SU-DHL-6 (cell line): Measurements from ENCODE around the gene TCF4.

ENCODE experiments used
- H2AFZ ChIP-seq: fragments of 200-600 bp; sonication (generic); 2 replicates; pipeline ENCODE4 v1.6.1; 2014; ENCODE audit warnings: low read depth, mild to moderate bottlenecking, moderate library complexity, mixed read lengths, antibody characterized with exemption, low read length; ENCODE audit not compliant: severe bottlenecking
- H3F3A ChIP-seq: fragments of 200-600 bp; shearing (Covaris generic); 2 replicates; pipeline ENCODE4 v1.6.0; 2016; ENCODE audit warnings: antibody characterized with exemption, mild to moderate bottlenecking; ENCODE audit not compliant: insufficient read depth
- H3K27ac ChIP-seq: fragments of 200-600 bp; sonication (generic); 2 replicates; pipeline ENCODE4 v1.5.1; 2016; ENCODE audit warnings: low read depth, mild to moderate bottlenecking, low read length, moderate library complexity, mixed read lengths
- H3K27me3 ChIP-seq: fragments of 200-600 bp; sonication (generic), shearing (Covaris generic); 2 replicates; pipeline ENCODE4 v1.6.0; 2014; ENCODE audit warnings: mild to moderate bottlenecking, low read length
- H3K36me3 ChIP-seq: fragments of 200-600 bp; sonication (generic); 2 replicates; pipeline ENCODE4 v1.6.1; 2014; ENCODE audit warnings: mild to moderate bottlenecking, low read length, mixed read lengths
- H3K4me2 ChIP-seq: fragments of 300-600, 200-600 bp; shearing (Covaris generic), sonication (generic); 2 replicates; pipeline ENCODE4 v1.6.0; 2014; ENCODE audit warnings: low read length, low read depth, mild to moderate bottlenecking; ENCODE audit not compliant: poor library complexity, severe bottlenecking
- H3K4me3 ChIP-seq: fragments of 200-600 bp; sonication (generic); 2 replicates; pipeline ENCODE4 v1.5.1; 2014; ENCODE audit warnings: antibody characterized with exemption, low read length, mild to moderate bottlenecking, mixed read lengths; ENCODE audit not compliant: insufficient read depth, poor library complexity, severe bottlenecking
- H3K79me2 ChIP-seq: fragments of 200-600 bp; sonication (generic); 2 replicates; pipeline ENCODE4 v1.6.1; 2014; ENCODE audit warnings: mild to moderate bottlenecking, low read length, moderate library complexity; ENCODE audit not compliant: insufficient read depth
- H3K9ac ChIP-seq: fragments of 200-600 bp; sonication (generic); 2 replicates; pipeline ENCODE4 v1.7.0; 2014; ENCODE audit warnings: mild to moderate bottlenecking, low read length
- H3K9me2 ChIP-seq: fragments of 200-600 bp; sonication (generic); replicated peaks from 2 replicates; pipeline ENCODE4 v1.6.1; 2014; ENCODE audit warnings: low read length; ENCODE audit not compliant: insufficient read depth
- H3K9me3 ChIP-seq: fragments of 200-600 bp; sonication (generic); 2 replicates; pipeline ENCODE4 v1.6.1; 2014; ENCODE audit warnings: low read length, mixed read lengths; ENCODE audit not compliant: insufficient read depth
- H4K20me1 ChIP-seq: fragments of 200-600 bp; sonication (generic); 2 replicates; pipeline ENCODE4 v1.6.1; 2014; ENCODE audit warnings: low read depth, mild to moderate bottlenecking, antibody characterized with exemption, low read length, moderate library complexity, mixed read lengths
- CTCF ChIP-seq: fragments of 200-600 bp; sonication (generic); IDR thresholded peaks from one replicate; pipeline ENCODE4 v1.5.1; 2017; ENCODE audit warnings: antibody characterized with exemption, mild to moderate bottlenecking, low read length, moderate library complexity; ENCODE audit not compliant: insufficient read depth, poor library complexity, severe bottlenecking
- EZH2phosphoT487 ChIP-seq: fragments of 200-600 bp; sonication (generic), shearing (Covaris generic); conservative IDR thresholded peaks from 2 replicates; pipeline ENCODE4 v1.6.1; 2018; ENCODE audit warnings: mild to moderate bottlenecking, antibody characterized with exemption, low read length, moderate library complexity, mixed read lengths

TCF4 gene

GRCh38 chr18:55557211-55557610 is 30.8 kb downstream of the TCF4 start:
- no peaks in the 10 kb centered on the region; the same call in 1 of the 2 replicates for H3K9me3 ChIP-seq
- no peak overlapping the region for H2AFZ ChIP-seq
- no peak overlapping the region for H3K4me2 ChIP-seq
- H3K79me2 ChIP-seq, result no peaks in the 10 kb centered on the region
- H3K9ac ChIP-seq, result no peak overlapping the region
- H3K36me3 ChIP-seq, result no peaks in the 10 kb centered on the region
- H3K27ac ChIP-seq, result no peak overlapping the region
- no peaks in the 10 kb centered on the region for H3K9me2 ChIP-seq
- no peak overlapping the region for H3K4me3 ChIP-seq
- TF ChIP-seq EZH2phosphoT487 (no peak), CTCF (no peak)
- no peaks in the 10 kb centered on the region for H3K27me3 ChIP-seq
- H4K20me1 ChIP-seq, result no peaks in the 10 kb centered on the region
- H3F3A ChIP-seq, result no peaks in the 10 kb centered on the region

- no peaks in the 10 kb centered on the region for H3K27me3 ChIP-seq
- TF ChIP-seq CTCF (no peak), EZH2phosphoT487 (no peak)
- no peak overlapping the region for H2AFZ ChIP-seq
- no peak overlapping the region for H3K4me2 ChIP-seq
- no peaks in the 10 kb centered on the region for H3K79me2 ChIP-seq
- H3F3A ChIP-seq, result no peaks in the 10 kb centered on the region
- H3K4me3 ChIP-seq, result no peak overlapping the region
- no peaks in the 10 kb centered on the region for H3K36me3 ChIP-seq
- H3K27ac ChIP-seq, result no peak overlapping the region
- no peaks in the 10 kb centered on the region for H4K20me1 ChIP-seq
- H3K9me2 ChIP-seq, result no peaks in the 10 kb centered on the region
- no peaks in the 10 kb centered on the region; the same call in 1 of the 2 replicates for H3K9me3 ChIP-seq
- no peak overlapping the region for H3K9ac ChIP-seq
Observed at GRCh38 chr18:55555395-55556027, 32.5 kb downstream of the TCF4 start.

- no peak overlapping the region for H3K9ac ChIP-seq
- H3K9me2 ChIP-seq, result no peaks in the 10 kb centered on the region
- no peaks in the 10 kb centered on the region; the same call in 1 of the 2 replicates for H3K9me3 ChIP-seq
- H3K4me3 ChIP-seq, result no peak overlapping the region
- H3K27me3 ChIP-seq, result no peaks in the 10 kb centered on the region
- no peaks in the 10 kb centered on the region for H4K20me1 ChIP-seq
- no peaks in the 10 kb centered on the region for H3F3A ChIP-seq
- no peaks in the 10 kb centered on the region for H3K79me2 ChIP-seq
- H3K27ac ChIP-seq, result no peak overlapping the region
- no peak for TF ChIP-seq EZH2phosphoT487
- no peak for TF ChIP-seq CTCF
- no peaks in the 10 kb centered on the region for H3K36me3 ChIP-seq
- H2AFZ ChIP-seq, result no peak overlapping the region
- no peak overlapping the region for H3K4me2 ChIP-seq
Observed at GRCh38 chr18:55552526-55553189, 35.3 kb downstream of the TCF4 start.
